SKM-1 treated with dmso at 0.1 percent for 144 hours (cell line): Measurements from ENCODE around the gene ADGRL3.
A peak's percentile ranks its signal among the peaks of the same experiment; 100 is the strongest.

Experiments
- DNase-seq: peaks from one replicate; lab custom pipeline; 2025; ENCODE audit not compliant: unreplicated experiment; lab: John Stamatoyannopoulos, UW

The ADGRL3 gene

GRCh38 chr4:61533140-61533539, 333.0 kb downstream of the ADGRL3 start:
- no peak for DNase-seq

DNA sequence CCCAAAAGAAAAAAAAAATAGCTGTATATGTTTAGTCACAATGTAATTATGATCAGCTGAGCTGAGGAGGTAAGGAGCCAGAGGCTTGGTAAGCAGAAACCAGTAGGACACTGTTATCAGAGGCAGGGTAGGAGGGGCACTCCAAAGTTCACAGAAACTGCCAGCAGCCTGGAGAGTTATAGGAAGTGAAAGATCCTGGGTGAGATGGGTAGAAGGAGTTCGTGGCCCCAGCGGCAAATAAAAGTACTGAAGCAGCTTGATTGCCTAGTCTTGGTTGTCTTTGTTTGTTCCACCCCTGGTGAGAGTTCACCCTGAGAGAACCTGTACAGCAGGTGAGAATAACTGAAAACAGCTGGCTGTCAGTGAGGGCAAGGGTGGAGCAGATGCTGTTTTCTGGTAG, 340.8 kb downstream of the ADGRL3 start:
- DNase-seq = peak; percentile 8

GRCh38 chr4:61541459-61541858, 341.3 kb downstream of the ADGRL3 start:
- DNase-seq = no peak

DNA sequence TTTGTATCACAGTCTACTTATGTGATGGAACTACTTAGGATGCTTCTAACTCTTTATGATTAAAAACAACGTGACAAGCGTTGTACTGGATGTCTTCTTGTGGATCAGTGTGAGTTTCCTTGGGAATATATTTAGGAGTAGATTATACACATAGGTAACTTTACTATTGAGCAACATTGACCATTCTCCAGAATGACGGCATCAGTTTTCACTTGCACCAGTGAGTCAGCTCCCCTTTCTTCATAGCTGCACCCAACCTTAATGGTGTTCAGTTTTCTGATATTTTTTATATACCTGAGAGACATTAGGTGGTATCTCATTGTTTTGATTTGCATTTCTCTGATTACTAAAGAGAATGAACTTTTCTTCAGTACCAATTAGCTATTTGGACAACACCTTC, 343.9 kb downstream of the ADGRL3 start:
- DNase-seq = no peak

GRCh38 chr4:61545902-61546480, 345.9 kb downstream of the ADGRL3 start:
- DNase-seq = no peak

DNA sequence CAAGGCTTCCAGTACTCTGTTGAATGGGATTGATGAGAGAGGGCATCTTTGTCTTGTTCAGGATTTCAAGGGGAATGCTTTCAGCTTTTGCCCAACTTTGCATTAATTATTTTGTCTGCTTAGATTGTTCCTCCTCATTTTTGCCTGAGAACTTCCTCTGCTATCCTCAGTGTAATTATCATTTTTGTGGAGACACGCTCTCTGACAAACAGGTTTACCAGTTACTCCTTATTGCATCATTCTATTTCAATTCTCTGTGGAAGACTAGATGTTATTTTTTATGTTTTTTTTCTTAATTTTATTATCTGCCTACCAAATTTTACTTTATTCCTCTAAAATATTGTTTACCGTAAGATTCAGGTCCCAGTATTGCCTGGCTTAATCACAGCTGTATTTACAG, 349.2 kb downstream of the ADGRL3 start:
- DNase-seq = no peak

DNA sequence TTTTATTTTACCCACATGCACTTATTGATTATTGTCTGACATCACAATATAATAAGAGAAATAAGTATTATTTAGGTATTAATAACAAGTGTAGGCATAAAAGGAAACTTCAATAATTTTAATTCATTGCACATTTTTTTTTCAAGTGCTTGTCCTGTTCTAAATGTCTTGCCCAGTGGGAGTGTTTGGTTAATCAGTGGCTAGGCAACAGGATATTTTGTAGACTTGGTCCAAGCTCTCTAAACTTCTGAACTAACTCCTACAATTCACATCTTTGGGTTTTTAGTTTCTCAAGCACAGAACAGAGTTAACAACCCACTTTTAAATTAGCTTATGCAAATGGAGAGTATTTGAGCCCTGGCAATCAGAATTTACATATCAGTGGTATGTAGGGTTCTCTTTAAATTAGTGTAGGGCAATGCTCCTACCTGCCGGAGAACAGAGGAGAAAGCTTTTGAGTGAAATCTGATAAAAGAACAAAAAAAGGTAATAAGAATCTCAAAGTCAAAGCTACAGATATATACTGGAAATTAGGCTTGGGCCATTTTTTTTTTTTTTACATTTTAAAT, 353.5 kb downstream of the ADGRL3 start:
- DNase-seq = no peak

DNA sequence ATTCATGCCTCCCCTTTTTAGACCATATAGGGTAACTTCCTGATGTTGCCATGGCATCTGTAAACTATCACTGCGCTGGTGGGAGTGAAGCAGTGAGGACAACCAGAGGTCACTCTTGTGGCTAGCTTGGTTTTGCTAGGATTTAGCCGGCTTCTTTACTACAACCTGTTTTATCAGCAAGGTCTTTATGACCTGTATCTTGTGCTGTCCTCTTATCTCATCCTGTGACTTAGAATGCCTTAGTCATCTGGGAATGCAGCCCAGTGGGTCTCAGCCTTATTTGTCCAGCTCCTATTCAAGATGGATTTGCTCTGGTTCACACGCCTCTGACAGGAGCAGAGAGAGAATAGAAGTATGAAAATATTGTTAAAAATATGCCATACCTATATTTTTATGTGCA, 355.7 kb downstream of the ADGRL3 start:
- DNase-seq = no peak

DNA sequence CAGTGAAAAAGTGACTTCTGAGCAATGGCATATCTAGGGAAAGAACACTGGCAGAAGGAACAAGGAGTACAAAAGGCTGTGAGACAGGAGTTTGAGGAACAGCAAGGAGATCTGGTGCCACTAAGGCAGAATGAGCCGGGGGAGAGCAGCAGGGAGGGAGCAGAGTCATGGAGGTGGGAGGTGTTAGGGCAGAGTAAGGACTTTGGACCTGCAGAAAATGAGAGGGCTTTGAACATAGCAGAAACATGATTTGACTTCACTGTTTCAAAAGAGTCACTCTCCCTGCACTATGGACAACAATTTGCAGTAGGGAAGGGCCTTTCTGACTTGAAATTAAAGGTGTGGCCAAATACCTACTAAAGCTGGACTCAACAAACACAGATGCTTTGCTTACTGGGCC, 356.2 kb downstream of the ADGRL3 start:
- no peak for DNase-seq

DNA sequence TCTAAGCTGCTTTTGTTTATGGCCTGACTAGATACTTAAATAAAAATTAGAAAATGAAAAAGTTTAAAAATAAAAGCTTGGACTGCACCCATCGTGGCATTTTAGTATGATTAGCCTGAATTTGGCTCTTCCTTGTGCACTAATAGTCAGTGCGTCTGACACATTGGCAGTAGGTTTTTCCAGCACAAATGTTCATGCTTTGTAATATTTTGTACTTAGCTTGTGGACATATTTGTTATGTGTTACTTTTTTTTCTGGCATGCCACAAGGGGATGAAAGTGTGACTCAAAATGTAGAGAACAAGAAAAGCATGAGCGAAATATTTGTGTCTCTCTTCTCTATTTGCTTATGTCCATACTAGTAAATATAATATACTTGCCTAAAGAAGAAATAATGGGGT, 359.3 kb downstream of the ADGRL3 start:
- no peak for DNase-seq

GRCh38 chr4:61561028-61561427, 360.9 kb downstream of the ADGRL3 start:
- DNase-seq = no peak

DNA sequence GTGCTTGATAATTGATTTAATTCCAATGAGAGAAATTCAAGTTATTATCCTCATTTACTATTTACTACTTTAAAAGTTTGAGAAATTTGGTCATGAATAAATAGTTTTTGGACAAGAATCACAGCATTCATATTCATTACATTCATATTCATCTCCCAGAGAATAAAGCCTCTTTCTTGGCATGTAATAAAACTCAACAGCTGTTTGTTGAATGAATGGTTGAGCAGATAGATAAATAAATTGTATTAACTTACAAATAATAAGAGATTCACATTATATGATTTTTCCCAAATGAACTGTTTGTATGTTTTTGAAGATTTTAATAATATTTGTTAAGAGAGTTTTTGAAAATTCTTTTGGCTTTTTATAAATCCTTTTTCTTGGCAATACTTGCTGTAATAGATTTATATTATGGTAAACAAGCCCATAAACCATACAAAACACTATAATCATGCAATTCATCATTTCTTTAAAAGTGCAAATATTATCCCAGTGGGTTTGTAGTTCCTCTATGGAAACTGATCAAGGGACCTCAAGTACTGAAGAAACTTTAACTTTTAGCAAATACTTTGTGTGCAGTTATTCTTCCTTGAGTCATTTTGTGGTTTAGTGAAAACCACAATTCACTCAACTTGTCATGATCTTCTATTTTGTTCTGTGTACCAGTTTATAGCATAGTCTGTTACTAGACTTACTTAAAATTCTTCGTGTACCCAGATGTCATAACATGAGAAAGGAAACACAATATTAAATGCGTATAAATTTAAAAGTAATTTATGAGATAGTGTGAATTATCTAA, 371.8 kb downstream of the ADGRL3 start:
- peak; percentile 4 for DNase-seq

- no peak for DNase-seq
Measured at GRCh38 chr4:61575796-61576195, 375.7 kb downstream of the ADGRL3 start.

- no peak for DNase-seq
Measured at GRCh38 chr4:61579786-61580185, 379.7 kb downstream of the ADGRL3 start.

DNA sequence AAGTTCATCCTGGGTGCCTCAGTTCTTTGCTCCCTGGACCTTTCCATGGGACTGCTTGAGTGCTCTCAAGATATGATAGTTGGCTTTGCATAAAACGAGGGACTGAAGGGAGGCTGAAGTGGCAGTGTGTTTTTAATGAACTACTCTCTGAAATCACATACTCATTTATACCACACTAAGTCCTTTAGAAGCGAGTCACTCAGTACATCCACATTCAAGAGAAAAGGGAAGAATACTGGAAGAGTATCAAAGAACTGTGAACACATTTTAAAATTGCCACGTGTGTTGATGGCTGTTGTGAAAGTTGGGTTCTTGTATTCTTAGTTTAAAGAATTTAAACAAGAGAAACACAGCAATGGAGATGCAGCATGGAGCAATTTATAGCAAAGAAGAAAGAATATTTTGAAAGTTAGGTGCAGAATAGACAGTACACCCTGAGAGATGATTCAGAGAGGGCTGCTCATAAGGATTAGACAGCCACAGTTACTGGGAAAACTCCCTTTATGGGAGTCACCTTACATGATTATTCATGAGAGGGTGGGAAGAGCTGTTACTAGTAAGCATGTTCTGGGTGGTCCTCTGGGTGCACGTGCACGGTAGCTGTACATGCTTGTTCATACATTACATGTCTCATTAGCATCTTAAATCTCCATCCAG, 380.7 kb downstream of the ADGRL3 start:
- no peak for DNase-seq

DNA sequence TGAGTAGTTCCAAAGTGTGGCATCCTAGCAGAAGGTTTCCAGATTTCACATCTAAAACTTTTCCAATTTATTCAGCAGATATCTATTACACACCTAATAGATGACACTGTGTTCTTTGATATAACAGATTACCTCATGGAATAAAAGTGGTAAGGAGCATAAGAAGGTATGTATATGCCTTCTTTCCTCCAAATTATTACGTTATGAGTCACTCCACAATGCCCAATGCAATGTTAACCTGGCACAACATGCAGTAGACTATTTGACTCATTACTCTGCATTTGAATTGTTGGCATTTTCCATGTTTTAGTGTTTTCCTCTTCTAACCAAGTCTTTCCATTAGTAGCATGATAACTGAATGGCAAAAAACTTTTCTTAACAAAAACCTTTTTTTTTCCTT, 383.6 kb downstream of the ADGRL3 start:
- DNase-seq = no peak

- no peak for DNase-seq
Measured at GRCh38 chr4:61588621-61589402, 388.7 kb downstream of the ADGRL3 start.

GRCh38 chr4:61590881-61591280, 390.8 kb downstream of the ADGRL3 start:
- DNase-seq = no peak

DNA sequence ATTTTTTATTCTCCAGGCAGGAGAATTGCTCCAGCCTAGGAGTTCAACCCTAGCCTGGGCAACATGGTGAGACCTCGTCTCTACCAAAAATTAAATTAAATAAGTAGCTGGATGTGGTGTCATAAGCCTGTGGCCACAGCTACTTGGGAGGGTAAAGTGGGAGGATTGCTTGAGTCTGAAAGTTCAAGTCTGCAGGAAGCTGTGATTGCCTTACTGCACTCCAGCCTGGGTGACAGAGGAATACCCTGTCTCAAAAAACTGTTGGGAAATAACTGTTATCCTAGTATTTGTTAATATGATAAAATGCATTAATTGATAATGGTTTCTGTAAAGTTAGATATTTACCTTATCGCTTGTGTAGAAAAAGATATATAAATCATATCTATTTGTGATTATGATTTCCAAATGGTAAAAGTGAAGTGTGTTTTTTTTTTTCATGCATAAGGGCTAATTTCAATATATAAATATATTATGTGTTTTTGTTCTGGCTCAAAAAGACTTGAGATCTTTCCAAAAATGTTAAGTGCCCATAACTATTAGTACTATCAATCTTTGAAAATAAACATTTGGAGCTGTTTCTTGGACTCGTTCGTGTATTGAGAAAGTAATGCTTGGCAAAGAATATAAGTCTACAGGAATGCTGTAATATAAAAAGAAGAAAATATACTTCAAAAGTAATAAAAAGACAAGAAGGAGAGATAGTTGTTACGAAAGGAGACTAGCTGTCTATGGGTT, 396.6 kb downstream of the ADGRL3 start:
- no peak for DNase-seq

- DNase-seq = no peak
Measured at GRCh38 chr4:61603086-61603485, 403.0 kb downstream of the ADGRL3 start.

- DNase-seq = no peak
Measured at GRCh38 chr4:61604054-61604453, 403.9 kb downstream of the ADGRL3 start.
